Stimulated activated CD8-positive, alpha-beta memory T cell treated with anti-CD3 and anti-CD28 coated beads, Interleukin-15, amount 100 ng/mL, for 24 hours (primary cell): ENCODE results near the gene HSPB9.
"Not testable (repeated sequence)": the region's sequence is repeated elsewhere in the genome, so short reads cannot be mapped to it uniquely, and the experiment has no call there.

Source experiments
- DNase-seq: peaks from one replicate; pipeline ENCODE4 v3.0.0-alpha.2; 2020; ENCODE audit warnings: low read depth

The HSPB9 gene

GRCh38 chr17:42120161-42120769 is 2.3 kb upstream of the HSPB9 start:
- no peak for DNase-seq

GRCh38 chr17:42120770-42121769 is 1.5 kb upstream of the HSPB9 start, which contains the start of gene KAT2A:
TSS of gene KAT2A (minus strand) at chr17:42121367. CDS start at chr17:42121304, 63 bp downstream.
- peak; percentile 49 for DNase-seq

GRCh38 chr17:42124256-42124655 is 1.7 kb downstream of the HSPB9 start:
- no peak for DNase-seq

- DNase-seq, result no peak
These were observed 3.0 kb downstream of the HSPB9 start for GRCh38 chr17:42125565-42125964.

- DNase-seq, result no peak
These were observed 4.2 kb downstream of the HSPB9 start for GRCh38 chr17:42126836-42127235.

- DNase-seq, result no peak
These were observed 4.8 kb downstream of the HSPB9 start for GRCh38 chr17:42127414-42127813.

- no peak for DNase-seq
These were observed 6.7 kb downstream of the HSPB9 start for GRCh38 chr17:42129109-42129837.

GRCh38 chr17:42130310-42130936 is 7.8 kb downstream of the HSPB9 start:
- DNase-seq, result no peak

GRCh38 chr17:42131232-42131631 is 8.6 kb downstream of the HSPB9 start:
- no peak for DNase-seq

- DNase-seq, result no peak
These were observed 9.4 kb downstream of the HSPB9 start for GRCh38 chr17:42131981-42132432.

- no peak for DNase-seq
These were observed 10.3 kb downstream of the HSPB9 start for GRCh38 chr17:42132941-42133340.

- DNase-seq, result no peak
These were observed 10.9 kb downstream of the HSPB9 start for GRCh38 chr17:42133461-42134041.

- DNase-seq, result no peak
These were observed 12.5 kb downstream of the HSPB9 start for GRCh38 chr17:42135151-42135550.

- DNase-seq, result no peak
These were observed 13.4 kb downstream of the HSPB9 start for GRCh38 chr17:42135664-42136653.

- DNase-seq, result no peak
These were observed 14.0 kb downstream of the HSPB9 start for GRCh38 chr17:42136654-42137051.

GRCh38 chr17:42138749-42139492 is 16.3 kb downstream of the HSPB9 start:
- DNase-seq, result no peak

GRCh38 chr17:42140690-42141089 is 18.1 kb downstream of the HSPB9 start:
- not testable (repeated sequence) for DNase-seq

GRCh38 chr17:42141382-42141781 is 18.8 kb downstream of the HSPB9 start:
- DNase-seq, result no peak

- DNase-seq, result no peak
These were observed 19.8 kb downstream of the HSPB9 start for GRCh38 chr17:42142371-42142896.
